B cell (primary cell): Measurements from ENCODE around the gene AKR1A1. TPM values are rescaled to one million over a fixed set of nuclear protein-coding genes. Genes with fewer than 3 reads are reported as not detected.

Experiments
- ATAC-seq: fragments of 200-7000 bp; cut with Tn5 transposase; one replicate; pipeline ENCODE4 v1.10.0; 2021; ENCODE audit warnings: low read depth, mild to moderate bottlenecking, moderate number of reproducible peaks, moderate library complexity
- CTCF ChIA-PET: fragments of 350-600 bp; sonication (Branson Sonifier 250); formaldehyde crosslinking; loops from one replicate; lab custom pipeline; 2021; ENCODE audit warnings: antibody characterized with exemption, inconsistent platforms; lab: Charles Lee
- POLR2A ChIA-PET: fragments of 350-600 bp; sonication (Branson Sonifier 250); formaldehyde crosslinking; loops from one replicate; lab custom pipeline; 2021; ENCODE audit warnings: antibody characterized with exemption; lab: Charles Lee
- DNase-seq: peaks from one replicate; pipeline ENCODE4 v3.0.0; 2013
- H2AFZ ChIP-seq: 2 replicates; pipeline ENCODE4 v1.6.1; 2012; ENCODE audit warnings: mild to moderate bottlenecking, low read depth, low read length; ENCODE audit not compliant: insufficient read depth, poor library complexity, severe bottlenecking
- H3K27ac ChIP-seq, 2 donors: 1 replicate in 1 of 2; 2 replicates in 1 of 2; pipeline ENCODE4 v1.5.1; 2012 to 2013; ENCODE audit warnings: low read length in 2 of 2, mild to moderate bottlenecking in 2 of 2, moderate library complexity in 1 of 2
- H3K27me3 ChIP-seq, 4 experiments: fragments of 200-600 bp in 1 of 4; sonication (generic) in 1 of 4; replicated peaks in 1 of 4; 1 replicate in 2 of 4; 2 replicates in 2 of 4; pipeline versions ENCODE4 v1.6.1 to v1.7.0; 2013 to 2016; ENCODE audit warnings: low read length in 3 of 4, mild to moderate bottlenecking in 2 of 4, mixed read lengths in 1 of 4, moderate library complexity in 1 of 4; ENCODE audit not compliant: insufficient read depth in 4 of 4, control insufficient read depth in 3 of 4; ENCODE audit errors: control extremely low read depth in 1 of 4
- H3K36me3 ChIP-seq, 2 experiments: replicated peaks in 1 of 2; 1 replicate in 1 of 2; 2 replicates in 1 of 2; pipeline versions ENCODE4 v1.6.1 to v1.7.1; 2013; ENCODE audit warnings: low read length in 1 of 2; ENCODE audit not compliant: insufficient read depth in 2 of 2, control insufficient read depth in 1 of 2; ENCODE audit errors: control extremely low read depth in 1 of 2, extremely low read depth in 1 of 2
- H3K4me1 ChIP-seq, 2 donors: fragments of 200-600 bp in 1 of 2; sonication (generic) in 1 of 2; 1 replicate in 1 of 2; 2 replicates in 1 of 2; pipeline versions ENCODE4 v1.5.1 to v1.6.1; 2013 to 2017; ENCODE audit warnings: low read length in 2 of 2; ENCODE audit not compliant: control insufficient read depth in 2 of 2, insufficient read depth in 2 of 2
- H3K4me2 ChIP-seq: replicated peaks from 2 replicates; pipeline ENCODE3; 2012; ENCODE audit warnings: mild to moderate bottlenecking, low read depth, low read length; ENCODE audit not compliant: poor library complexity, severe bottlenecking
- H3K4me3 ChIP-seq, 5 experiments: fragments of 200-600 bp in 1 of 5; sonication (generic) in 1 of 5; 1 replicate in 3 of 5; 2 replicates in 2 of 5; pipeline versions ENCODE4 v1.5.1 to v1.7.0; 2011 to 2016; ENCODE audit warnings: low read length in 4 of 5, mild to moderate bottlenecking in 4 of 5, low read depth in 2 of 5, control low read depth in 1 of 5, moderate library complexity in 1 of 5; ENCODE audit not compliant: insufficient read depth in 1 of 5; ENCODE audit errors: control extremely low read depth in 1 of 5, extremely low read depth in 1 of 5
- H3K79me2 ChIP-seq: fragments of 200-600 bp; sonication (generic); one replicate; pipeline ENCODE4 v1.6.0; 2016; ENCODE audit warnings: low read length; ENCODE audit not compliant: control insufficient read depth, insufficient read depth
- H3K9ac ChIP-seq: fragments of 200-600 bp; sonication (generic); 2 replicates; pipeline ENCODE4 v1.6.1; 2017; ENCODE audit warnings: mild to moderate bottlenecking, low read length, moderate library complexity
- H3K9me3 ChIP-seq, 3 donors: one replicate each; pipeline versions ENCODE4 v1.6.1 to v1.7.1; 2013; ENCODE audit warnings: low read length in 2 of 3; ENCODE audit not compliant: control insufficient read depth in 2 of 3, insufficient read depth in 1 of 3; ENCODE audit errors: control extremely low read depth in 1 of 3
- H4K20me1 ChIP-seq: 2 replicates; pipeline ENCODE4 v1.6.0; 2012; ENCODE audit warnings: mild to moderate bottlenecking, low read length; ENCODE audit not compliant: insufficient read depth, control insufficient read depth, poor library complexity, severe bottlenecking
- H3K27ac Mint-ChIP-seq: one replicate; pipeline ENCODE4 v1.8.0; 2021; ENCODE audit warnings: mixed read lengths
- H3K27me3 Mint-ChIP-seq: one replicate; pipeline ENCODE4 v1.8.0; 2021; ENCODE audit warnings: mixed read lengths
- H3K4me1 Mint-ChIP-seq: one replicate; pipeline ENCODE4 v1.8.0; 2021; ENCODE audit warnings: mixed read lengths
- H3K4me3 Mint-ChIP-seq: one replicate; pipeline ENCODE4 v1.8.0; 2021; ENCODE audit warnings: mixed read lengths
- H3K9me3 Mint-ChIP-seq: one replicate; pipeline ENCODE4 v1.8.0; 2022; ENCODE audit warnings: mixed read lengths; ENCODE audit not compliant: insufficient read depth
- CTCF ChIP-seq: fragments of 200-600 bp; IDR thresholded peaks from one replicate; pipeline ENCODE4 v1.8.0; 2022; ENCODE audit warnings: antibody characterized with exemption, mild to moderate bottlenecking
- EZH2 ChIP-seq: IDR thresholded peaks from 2 replicates; pipeline ENCODE4 v1.6.1; 2012; ENCODE audit warnings: borderline replicate concordance, low read depth, mild to moderate bottlenecking, moderate library complexity, low read length; ENCODE audit not compliant: insufficient read depth, poor library complexity, severe bottlenecking
- WGBS: methylation state at CpG from one replicate; pipeline ENCODE4 v1.1.5; 2013; ENCODE audit warnings: missing lambda C conversion rate; ENCODE audit not compliant: insufficient coverage; 5-methylcytosine and 5-hydroxymethylcytosine counted together
- intact Hi-C: fragments of 100-400 bp; cut with micrococcal nuclease; formaldehyde crosslinking; loops from one replicate; pipeline ENCODE4 v1.10.0; 2022
- polyA plus RNA-seq: library from polyadenylated mRNA; depleted of rRNA; stranded (reverse); fragments of >200 nt; gene quantifications from 2 replicates; pipeline ENCODE4 v1.2.3, GENCODE V29; 2012
- total RNA-seq, 2 donors: library from RNA; stranded (reverse); fragments of 120-200 nt in 1 of 2; gene quantifications; 1 replicate in 1 of 2; 2 replicates in 1 of 2; pipeline versions ENCODE4 v1.2.3 to v1.2.4, GENCODE V29; 2013 to 2022

The AKR1A1 gene
- total and polyA plus RNA-seq, 2 donors (not counting 1 experiment from before 2014, with no cell fraction given), result 145 to 163 TPM

GRCh38 chr1:45508295-45509151 is 42.1 kb upstream of the AKR1A1 start:
- no peak overlapping the region for H3K4me3 ChIP-seq
- no peak overlapping the region for H3K4me3 Mint-ChIP-seq
- H3K4me1 ChIP-seq, result no peaks in the 10 kb centered on the region
- H2AFZ ChIP-seq, result no peak overlapping the region
- no peak overlapping the region for H3K4me2 ChIP-seq
- ATAC-seq, result no peak
- ChIA-PET POLR2A (no interaction called here), CTCF (interaction anchor here (0.6 to 8.7 kb wide), 3 partner anchors 9 to 61 kb away, joined by 4 to 351 read pairs (median 8); no protein-coding TSS in a partner anchor)
- H3K79me2 ChIP-seq, result peaks cover 10% of the 10 kb centered on the region
- TF ChIP-seq EZH2 (no peak), CTCF (no peak)
- no peaks in the 10 kb centered on the region for H3K27me3 ChIP-seq
- intact Hi-C loops, result no loop called here
- DNase-seq, result no peak
- peaks cover 2% of the 10 kb centered on the region for H3K4me1 Mint-ChIP-seq
- WGBS, result 92% methylated on average over 12 of the region's 15 CpGs
- no peak overlapping the region for H3K9ac ChIP-seq
- H3K27ac Mint-ChIP-seq, result no peak overlapping the region
- H3K36me3 ChIP-seq, result peaks cover 2 to 59% of the 10 kb centered on the region in 2 experiments
- H3K9me3 Mint-ChIP-seq, result no peaks in the 10 kb centered on the region
- H3K27ac ChIP-seq, result no peak overlapping the region
- peaks cover 6% of the 10 kb centered on the region for H4K20me1 ChIP-seq
- no peaks in the 10 kb centered on the region for H3K9me3 ChIP-seq
- no peaks in the 10 kb centered on the region for H3K27me3 Mint-ChIP-seq
